K562 (cell line): ENCODE measurements around the gene SPHK1. TPM values are rescaled to one million over a fixed set of nuclear protein-coding genes. Genes with fewer than 3 reads are reported as not detected.

Experiments used
- DNMT1 ChIP-seq: fragments of 450-650 bp; IDR thresholded peaks from 2 replicates; pipeline ENCODE4 v1.6.1; 2016; ENCODE audit warnings: antibody characterized with exemption, mild to moderate bottlenecking
- E2F3 ChIP-seq: fragments of 250-450 bp; sonication (Bioruptor Pico); IDR thresholded peaks from 2 replicates; pipeline ENCODE4 v1.4.0; 2020; ENCODE audit warnings: mild to moderate bottlenecking
- EP300 ChIP-seq: IDR thresholded peaks from 2 replicates; pipeline ENCODE4 v1.6.1; 2012; ENCODE audit warnings: low read length, improper control_type of control experiment
- GATAD2A ChIP-seq: fragments of 450-650 bp; IDR thresholded peaks from 2 replicates; pipeline ENCODE4 v1.6.1; 2017
- GTF2F1 ChIP-seq: IDR thresholded peaks from 2 replicates; pipeline ENCODE4 v1.6.1; 2011; ENCODE audit warnings: low read depth, low read length, improper control_type of control experiment
- HDAC6 ChIP-seq: IDR thresholded peaks from 2 replicates; pipeline ENCODE4 v1.6.1; 2012; ENCODE audit warnings: low read depth, mild to moderate bottlenecking, control low read depth, inconsistent platforms, low read length, moderate library complexity
- NCOA4 ChIP-seq: fragments of 450-650 bp; IDR thresholded peaks from 2 replicates; pipeline ENCODE4 v1.6.1; 2018; ENCODE audit warnings: mild to moderate bottlenecking; ENCODE audit not compliant: partially characterized antibody
- PHB ChIP-seq: fragments of 250-450 bp; sonication (Bioruptor Pico); IDR thresholded peaks from 2 replicates; pipeline ENCODE4 v1.5.0; 2021
- PHF8 ChIP-seq: fragments of 200-600 bp; sonication (generic); IDR thresholded peaks from 2 replicates; pipeline ENCODE4 v1.6.1; 2012; ENCODE audit warnings: mixed run types, mild to moderate bottlenecking, inconsistent platforms, low read length, moderate library complexity, borderline replicate concordance
- SIN3B ChIP-seq: fragments of 450-650 bp; IDR thresholded peaks from 2 replicates; pipeline ENCODE4 v1.6.1; 2017; ENCODE audit warnings: low read depth, mild to moderate bottlenecking, moderate library complexity
- YY1 ChIP-seq, 3 experiments: IDR thresholded peaks; 2 replicates each; pipeline ENCODE4 v1.6.1; 2011; ENCODE audit warnings: low read length in 2 of 3, mild to moderate bottlenecking in 2 of 3, moderate library complexity in 2 of 3, borderline replicate concordance in 1 of 3, control low read depth in 1 of 3, low read depth in 1 of 3; ENCODE audit not compliant: insufficient read depth in 3 of 3, insufficient replicate concordance in 2 of 3, control insufficient read depth in 1 of 3, insufficient read length in 1 of 3; ENCODE audit errors: extremely low read depth in 1 of 3
- ZBTB7A ChIP-seq: IDR thresholded peaks from 2 replicates; pipeline ENCODE4 v1.6.1; 2011; ENCODE audit warnings: low read depth, mild to moderate bottlenecking, low read length, moderate library complexity, borderline replicate concordance; ENCODE audit not compliant: control insufficient read depth
- ZNF274 ChIP-seq: IDR thresholded peaks from 2 replicates; pipeline ENCODE4 v1.6.1; 2011; ENCODE audit warnings: low read depth, mild to moderate bottlenecking, low read length, moderate library complexity, borderline replicate concordance
- ZNF431 ChIP-seq: sonication (generic); formaldehyde crosslinking; IDR thresholded peaks from 2 replicates; pipeline ENCODE4 v1.8.0; 2022; ENCODE audit warnings: mild to moderate bottlenecking, missing genetic modification reagents
- ZNF444 ChIP-seq: fragments of 250-450 bp; sonication (Bioruptor Pico); IDR thresholded peaks from 2 replicates; pipeline ENCODE4 v1.4.0; 2020; ENCODE audit warnings: mild to moderate bottlenecking, moderate library complexity
- polyA plus RNA-seq, 8 experiments: library from polyadenylated mRNA; depleted of rRNA in 4 of 8; stranded (reverse) in 5 of 8; unstranded in 3 of 8; fragments of >200 nt; fragmentation: Nextera tagmentation in 2 of 8; fragmentation: Illumina TruSeq in 1 of 8; extraction: Ambion mirVana in 2 of 8; extraction: Trizol in 1 of 8; gene quantifications; 2 replicates each; pipeline versions ENCODE4 v1.2.1 to v1.2.3, GENCODE V29; 2011 to 2014; ENCODE audit warnings: inconsistent platforms in 1 of 8, missing spikeins in 1 of 8
- total RNA-seq, 7 experiments: library from RNA; depleted of rRNA in 6 of 7; stranded (reverse); fragments of >200 nt in 6 of 7; fragmentation: Illumina TruSeq in 2 of 7; extraction: Trizol in 2 of 7; gene quantifications; 2 replicates each; pipeline versions ENCODE4 v1.2.1 to v1.2.3, GENCODE V29; 2011 to 2021; ENCODE audit warnings: low replicate concordance in 1 of 7
- TF ChIP-seq, protein P1 (sequence below): IDR thresholded peaks from 2 replicates; pipeline ENCODE4 v1.6.1; 2011; ENCODE audit warnings: borderline replicate concordance, low read depth, mild to moderate bottlenecking, moderate library complexity, low read length; ENCODE audit not compliant: insufficient read depth, poor library complexity, severe bottlenecking
- TF ChIP-seq, protein P2 (sequence below): fragments of 450-650 bp; formaldehyde crosslinking; IDR thresholded peaks from 2 replicates; pipeline ENCODE4 v1.4.0; 2020; ENCODE audit warnings: mild to moderate bottlenecking, mixed read lengths
- TF ChIP-seq, protein P3 (sequence below): fragments of 450-650 bp; IDR thresholded peaks from 2 replicates; pipeline ENCODE4 v1.6.1; 2017; ENCODE audit warnings: antibody characterized with exemption, mild to moderate bottlenecking
- TF ChIP-seq, protein P4 (sequence below): sonication (generic); formaldehyde crosslinking; IDR thresholded peaks from 2 replicates; pipeline ENCODE4 v1.9.0; 2022; ENCODE audit warnings: mild to moderate bottlenecking, missing genetic modification reagents

SPHK1 gene
- total and polyA plus RNA-seq, 9 of the 15 experiments (the other 6 are each of a cell fraction or from before 2014, with no cell fraction given), result 0.21 to 60.3 (median 14.5) TPM

DNA sequence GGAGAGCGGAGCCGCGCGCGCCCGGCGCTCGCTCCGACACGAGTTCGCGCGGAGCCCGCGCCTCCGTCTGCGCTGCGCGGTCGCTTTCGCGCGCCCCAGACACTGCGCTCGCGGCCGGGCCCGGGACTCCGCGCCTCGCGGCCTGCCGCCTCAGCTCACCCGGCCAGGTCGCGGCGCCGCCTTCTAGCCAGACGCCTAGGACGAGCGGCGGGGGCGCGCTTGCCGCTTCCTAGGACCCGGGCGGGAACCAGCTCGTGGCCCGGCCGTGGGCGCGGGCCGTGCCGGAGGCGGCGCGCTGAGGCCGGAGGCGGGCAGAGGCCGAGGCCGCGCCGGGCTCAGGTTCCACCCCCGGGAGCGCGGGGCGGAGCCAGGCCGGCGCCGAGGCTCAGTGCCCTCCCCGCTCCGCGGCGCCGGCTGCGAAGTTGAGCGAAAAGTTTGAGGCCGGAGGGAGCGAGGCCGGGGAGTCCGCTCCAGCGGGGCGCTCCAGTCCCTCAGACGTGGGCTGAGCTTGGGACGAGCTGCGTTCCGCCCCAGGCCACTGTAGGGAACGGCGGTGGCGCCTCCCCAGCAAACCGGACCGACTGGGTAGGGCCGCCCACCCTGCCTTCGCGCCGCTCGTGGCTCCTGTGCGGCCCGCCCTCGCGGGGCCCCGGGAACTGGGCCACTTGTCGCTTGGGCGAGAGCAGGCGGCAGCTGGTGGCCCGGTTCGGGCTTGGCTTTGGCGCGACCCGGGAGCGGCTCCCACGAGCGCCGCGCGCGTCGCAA lies at the start of gene SPHK1 (continued):
- TF ChIP-seq, protein P1, sequence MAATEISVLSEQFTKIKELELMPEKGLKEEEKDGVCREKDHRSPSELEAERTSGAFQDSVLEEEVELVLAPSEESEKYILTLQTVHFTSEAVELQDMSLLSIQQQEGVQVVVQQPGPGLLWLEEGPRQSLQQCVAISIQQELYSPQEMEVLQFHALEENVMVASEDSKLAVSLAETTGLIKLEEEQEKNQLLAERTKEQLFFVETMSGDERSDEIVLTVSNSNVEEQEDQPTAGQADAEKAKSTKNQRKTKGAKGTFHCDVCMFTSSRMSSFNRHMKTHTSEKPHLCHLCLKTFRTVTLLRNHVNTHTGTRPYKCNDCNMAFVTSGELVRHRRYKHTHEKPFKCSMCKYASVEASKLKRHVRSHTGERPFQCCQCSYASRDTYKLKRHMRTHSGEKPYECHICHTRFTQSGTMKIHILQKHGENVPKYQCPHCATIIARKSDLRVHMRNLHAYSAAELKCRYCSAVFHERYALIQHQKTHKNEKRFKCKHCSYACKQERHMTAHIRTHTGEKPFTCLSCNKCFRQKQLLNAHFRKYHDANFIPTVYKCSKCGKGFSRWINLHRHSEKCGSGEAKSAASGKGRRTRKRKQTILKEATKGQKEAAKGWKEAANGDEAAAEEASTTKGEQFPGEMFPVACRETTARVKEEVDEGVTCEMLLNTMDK, result no peak
- TF ChIP-seq HDAC6 (no peak), ZNF274 (no peak), NCOA4 (no peak), DNMT1 (no peak), GATAD2A (0 out of 2 replicates have a peak, but pooled peaks have one; percentile 40), YY1 (IDR thresholded peaks at IDR 0.05; ENCODE audit: borderline replicate concordance in 1 of 3, control insufficient read depth in 1 of 3, extremely low read depth in 1 of 3, insufficient read depth in 3 of 3, insufficient read length in 1 of 3, insufficient replicate concordance in 2 of 3, low read depth in 1 of 3, low read length in 2 of 3) (no peak), PHF8 (peak; percentile 68; the same call in 1 of the 2 replicates), ZNF444 (CRISPR knock-in tag) (no peak), E2F3 (CRISPR knock-in tag) (peak; percentile 52; the same call in 1 of the 2 replicates), PHB (CRISPR knock-in tag) (no peak), ZBTB7A (peak; percentile 37; the same call in 1 of the 2 replicates), GTF2F1 (peak; percentile 73), EP300 (no peak), SIN3B (0 out of 2 replicates have a peak, but pooled peaks have one; percentile 44), ZNF431 (CRISPR knock-in tag) (0 out of 2 replicates have a peak, but pooled peaks have one; percentile 2)
- TF ChIP-seq, protein P2, sequence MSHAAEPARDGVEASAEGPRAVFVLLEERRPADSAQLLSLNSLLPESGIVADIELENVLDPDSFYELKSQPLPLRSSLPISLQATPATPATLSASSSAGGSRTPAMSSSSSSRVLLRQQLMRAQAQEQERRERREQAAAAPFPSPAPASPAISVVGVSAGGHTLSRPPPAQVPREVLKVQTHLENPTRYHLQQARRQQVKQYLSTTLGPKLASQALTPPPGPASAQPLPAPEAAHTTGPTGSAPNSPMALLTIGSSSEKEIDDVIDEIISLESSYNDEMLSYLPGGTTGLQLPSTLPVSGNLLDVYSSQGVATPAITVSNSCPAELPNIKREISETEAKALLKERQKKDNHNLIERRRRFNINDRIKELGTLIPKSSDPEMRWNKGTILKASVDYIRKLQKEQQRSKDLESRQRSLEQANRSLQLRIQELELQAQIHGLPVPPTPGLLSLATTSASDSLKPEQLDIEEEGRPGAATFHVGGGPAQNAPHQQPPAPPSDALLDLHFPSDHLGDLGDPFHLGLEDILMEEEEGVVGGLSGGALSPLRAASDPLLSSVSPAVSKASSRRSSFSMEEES (CRISPR knock-in tag), result no peak
- TF ChIP-seq, protein P3, sequence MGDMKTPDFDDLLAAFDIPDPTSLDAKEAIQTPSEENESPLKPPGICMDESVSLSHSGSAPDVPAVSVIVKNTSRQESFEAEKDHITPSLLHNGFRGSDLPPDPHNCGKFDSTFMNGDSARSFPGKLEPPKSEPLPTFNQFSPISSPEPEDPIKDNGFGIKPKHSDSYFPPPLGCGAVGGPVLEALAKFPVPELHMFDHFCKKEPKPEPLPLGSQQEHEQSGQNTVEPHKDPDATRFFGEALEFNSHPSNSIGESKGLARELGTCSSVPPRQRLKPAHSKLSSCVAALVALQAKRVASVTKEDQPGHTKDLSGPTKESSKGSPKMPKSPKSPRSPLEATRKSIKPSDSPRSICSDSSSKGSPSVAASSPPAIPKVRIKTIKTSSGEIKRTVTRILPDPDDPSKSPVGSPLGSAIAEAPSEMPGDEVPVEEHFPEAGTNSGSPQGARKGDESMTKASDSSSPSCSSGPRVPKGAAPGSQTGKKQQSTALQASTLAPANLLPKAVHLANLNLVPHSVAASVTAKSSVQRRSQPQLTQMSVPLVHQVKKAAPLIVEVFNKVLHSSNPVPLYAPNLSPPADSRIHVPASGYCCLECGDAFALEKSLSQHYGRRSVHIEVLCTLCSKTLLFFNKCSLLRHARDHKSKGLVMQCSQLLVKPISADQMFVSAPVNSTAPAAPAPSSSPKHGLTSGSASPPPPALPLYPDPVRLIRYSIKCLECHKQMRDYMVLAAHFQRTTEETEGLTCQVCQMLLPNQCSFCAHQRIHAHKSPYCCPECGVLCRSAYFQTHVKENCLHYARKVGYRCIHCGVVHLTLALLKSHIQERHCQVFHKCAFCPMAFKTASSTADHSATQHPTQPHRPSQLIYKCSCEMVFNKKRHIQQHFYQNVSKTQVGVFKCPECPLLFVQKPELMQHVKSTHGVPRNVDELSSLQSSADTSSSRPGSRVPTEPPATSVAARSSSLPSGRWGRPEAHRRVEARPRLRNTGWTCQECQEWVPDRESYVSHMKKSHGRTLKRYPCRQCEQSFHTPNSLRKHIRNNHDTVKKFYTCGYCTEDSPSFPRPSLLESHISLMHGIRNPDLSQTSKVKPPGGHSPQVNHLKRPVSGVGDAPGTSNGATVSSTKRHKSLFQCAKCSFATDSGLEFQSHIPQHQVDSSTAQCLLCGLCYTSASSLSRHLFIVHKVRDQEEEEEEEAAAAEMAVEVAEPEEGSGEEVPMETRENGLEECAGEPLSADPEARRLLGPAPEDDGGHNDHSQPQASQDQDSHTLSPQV, result peak; percentile 59; the same call in 1 of the 2 replicates
- TF ChIP-seq, protein P4, sequence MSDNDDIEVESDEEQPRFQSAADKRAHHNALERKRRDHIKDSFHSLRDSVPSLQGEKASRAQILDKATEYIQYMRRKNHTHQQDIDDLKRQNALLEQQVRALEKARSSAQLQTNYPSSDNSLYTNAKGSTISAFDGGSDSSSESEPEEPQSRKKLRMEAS (CRISPR knock-in tag), result peak; percentile 63; the same call in 1 of the 2 replicates
